Mammary epithelial cell (primary cell): ENCODE results near the gene TSSK1B.

Experiments
- CTCF ChIP-seq, 2 donors: IDR thresholded peaks in 1 of 2; conservative IDR thresholded peaks in 1 of 2; 2 replicates each; pipeline ENCODE4 v1.5.1; 2011 to 2012; ENCODE audit warnings: inconsistent platforms in 2 of 2, low read length in 2 of 2, mild to moderate bottlenecking in 2 of 2, control low read depth in 1 of 2, low read depth in 1 of 2; ENCODE audit not compliant: insufficient read depth in 1 of 2; ENCODE audit errors: extremely low read depth in 1 of 2
- EZH2 ChIP-seq: IDR thresholded peaks from 2 replicates; pipeline ENCODE4 v1.6.1; 2012; ENCODE audit warnings: low read length, inconsistent platforms, borderline replicate concordance

GRCh38 chr5:113389116-113389515 is 45.7 kb downstream of the TSSK1B start:
- TF ChIP-seq EZH2, result no peak
- no peak for TF ChIP-seq CTCF (conservative IDR thresholded peaks at IDR 0.05 in 1 of 2, IDR thresholded peaks at IDR 0.05 in 1 of 2; ENCODE audit: extremely low read depth in 1 of 2, insufficient read depth in 1 of 2, low read depth in 1 of 2, low read length in 2 of 2)
